Measurements from ENCODE around the gene PIK3CA.
"Not testable (repeated sequence)": the region's sequence is repeated elsewhere in the genome, so short reads cannot be mapped to it uniquely, and the experiment has no call there.

PIK3CA gene

DNA sequence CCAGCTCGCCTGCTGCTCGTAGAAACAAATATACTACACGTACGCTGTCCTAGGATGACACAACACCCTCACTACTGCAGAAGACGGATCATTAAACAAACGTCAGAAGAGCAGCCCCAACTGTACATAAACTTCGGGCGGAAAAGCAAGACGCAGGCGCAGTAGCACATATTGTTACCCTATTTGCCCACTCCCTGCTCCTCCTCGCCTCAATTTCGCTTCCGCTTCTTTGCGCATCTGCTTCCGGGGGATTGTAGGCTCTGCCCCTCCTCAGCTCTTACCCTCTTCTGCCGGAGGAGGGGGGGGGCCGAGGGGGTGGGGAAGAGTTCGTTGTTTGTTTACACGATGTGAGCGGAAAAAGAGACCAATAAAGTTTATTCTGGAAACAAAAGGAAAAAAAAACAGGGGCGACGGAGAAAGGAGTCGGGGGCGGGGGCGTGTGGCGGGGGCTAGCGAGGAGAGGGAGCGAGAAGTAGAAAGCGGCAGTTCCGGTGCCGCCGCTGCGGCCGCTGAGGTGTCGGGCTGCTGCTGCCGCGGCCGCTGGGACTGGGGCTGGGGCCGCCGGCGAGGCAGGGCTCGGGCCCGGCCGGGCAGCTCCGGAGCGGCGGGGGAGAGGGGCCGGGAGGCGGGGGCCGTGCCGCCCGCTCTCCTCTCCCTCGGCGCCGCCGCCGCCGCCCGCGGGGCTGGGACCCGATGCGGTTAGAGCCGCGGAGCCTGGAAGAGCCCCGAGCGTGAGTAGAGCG, at the start of gene PIK3CA:
TSS of gene PIK3CA (plus strand) at position 485 of the 743 bp plus-strand sequence. CDS start 50,469 bp downstream, outside the sequence.
- peak; percentile 95 for DNase-seq (ENCODE audit: low spot score)

DNA sequence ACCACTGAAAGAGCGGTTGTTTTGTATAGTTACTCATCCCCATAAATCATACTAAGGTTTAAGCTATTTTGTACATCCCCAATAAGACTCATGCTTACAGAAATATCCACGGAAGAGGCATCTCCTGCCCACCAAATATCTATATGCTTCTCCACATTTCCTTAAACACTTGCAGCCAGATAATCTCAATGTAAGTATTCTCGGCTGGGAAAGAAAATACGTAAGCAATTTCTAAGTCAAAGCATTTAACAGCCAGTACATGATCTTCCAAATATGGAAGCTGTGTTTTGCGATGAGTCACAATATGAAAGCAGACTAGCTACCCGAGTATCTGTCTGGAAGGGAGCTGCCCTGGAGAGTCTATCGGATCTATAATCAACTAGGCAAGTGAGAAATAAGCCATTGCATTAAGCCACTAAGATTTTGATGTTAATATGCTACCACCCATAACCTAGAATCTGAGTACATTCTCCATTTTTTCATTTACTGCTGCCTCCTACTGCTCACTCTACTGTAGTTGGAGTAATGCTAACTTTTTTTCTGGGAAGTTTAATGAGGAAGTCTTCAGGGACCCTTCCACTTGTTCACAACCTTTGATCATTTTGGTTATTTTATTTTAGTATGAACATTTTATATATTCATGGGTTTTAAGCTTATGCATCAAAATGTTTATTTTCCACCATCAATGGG, 49.6 kb upstream of the PIK3CA start:
- DNase-seq (ENCODE audit: low spot score): peak; percentile 26

- peak; percentile 27 for DNase-seq (ENCODE audit: low spot score)
These were observed 47.5 kb upstream of the PIK3CA start for GRCh38 chr3:179100652-179101051.

GRCh38 chr3:179105881-179106280, 42.3 kb upstream of the PIK3CA start:
- DNase-seq (ENCODE audit: low spot score): no peak

DNA sequence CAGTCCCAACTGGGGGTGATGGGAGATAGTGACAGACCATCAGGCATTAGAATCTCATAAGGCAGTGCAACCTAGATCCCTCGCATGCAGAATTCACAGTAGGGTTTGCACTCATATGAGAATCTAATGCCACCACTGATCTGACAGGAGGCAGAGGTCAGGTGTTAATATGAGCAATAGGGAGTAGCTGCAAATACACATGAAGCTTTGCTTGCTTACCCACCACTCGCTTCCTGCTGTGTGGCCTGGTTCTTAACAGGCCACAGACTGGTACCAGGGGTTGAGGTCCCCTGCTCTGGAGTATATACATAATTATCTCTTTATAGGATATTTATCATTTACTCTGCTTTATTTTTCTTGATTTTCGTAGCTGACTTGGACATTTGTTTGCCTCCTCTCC, 40.5 kb upstream of the PIK3CA start:
- no peak for DNase-seq (ENCODE audit: low spot score)

GRCh38 chr3:179108086-179108485, 40.1 kb upstream of the PIK3CA start:
- peak; percentile 56 for DNase-seq (ENCODE audit: low spot score)

- no peak for DNase-seq (ENCODE audit: low spot score)
These were observed 34.3 kb upstream of the PIK3CA start for GRCh38 chr3:179113903-179114302.

DNA sequence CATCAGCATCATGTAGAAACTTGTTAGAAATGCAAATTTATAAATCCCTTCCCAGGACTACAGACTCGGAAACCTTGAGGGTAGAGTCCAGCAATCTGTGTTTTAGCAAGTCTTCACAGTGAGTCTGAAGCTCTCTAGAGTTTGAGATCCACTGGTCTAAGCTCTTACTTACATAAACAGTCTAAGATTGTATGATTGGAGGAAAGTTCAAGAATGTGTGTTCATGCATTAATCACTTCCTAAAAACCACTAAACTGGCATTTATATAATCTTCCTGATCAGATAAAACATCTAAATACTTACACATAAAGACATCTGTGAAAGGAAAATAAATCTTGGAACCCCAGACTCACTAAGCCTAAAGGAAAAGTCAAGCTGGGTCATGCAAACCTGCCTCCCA, 32.7 kb upstream of the PIK3CA start:
- DNase-seq (ENCODE audit: low spot score): not testable (repeated sequence)

GRCh38 chr3:179116816-179117215, 31.3 kb upstream of the PIK3CA start:
- DNase-seq (ENCODE audit: low spot score): no peak

DNA sequence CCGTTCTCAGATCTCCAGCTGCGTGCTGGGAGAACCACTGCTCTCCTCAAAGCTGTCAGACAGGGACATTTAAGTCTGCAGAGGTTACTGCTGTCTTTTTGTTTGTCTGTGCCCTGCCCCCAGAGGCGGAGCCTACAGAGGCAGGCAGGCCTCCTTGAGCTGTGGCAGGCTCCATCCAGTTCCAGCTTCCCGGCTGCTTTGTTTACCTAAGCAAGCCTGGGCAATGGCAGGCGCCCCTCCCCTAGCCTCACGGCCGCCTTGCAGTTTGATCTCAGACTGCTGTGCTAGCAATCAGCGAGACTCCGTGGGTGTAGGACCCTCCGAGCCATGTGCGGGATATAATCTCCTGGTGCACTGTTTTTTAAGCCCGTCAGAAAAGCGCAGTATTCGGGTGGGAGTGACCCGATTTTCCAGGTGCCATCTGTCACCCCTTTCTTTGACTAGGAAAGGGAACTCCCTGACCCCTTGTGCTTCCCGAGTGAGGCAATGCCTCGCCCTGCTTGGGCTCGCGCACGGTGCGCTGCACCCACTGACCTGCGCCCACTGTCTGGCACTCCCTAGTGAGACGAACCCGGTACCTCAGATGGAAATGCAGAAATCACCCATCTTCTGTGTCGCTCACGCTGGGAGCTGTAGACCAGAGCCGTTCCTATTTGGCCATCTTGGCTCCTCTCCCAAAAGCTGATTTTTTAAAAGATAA, 15.8 kb upstream of the PIK3CA start:
- DNase-seq (ENCODE audit: low spot score): not testable (repeated sequence)

DNA sequence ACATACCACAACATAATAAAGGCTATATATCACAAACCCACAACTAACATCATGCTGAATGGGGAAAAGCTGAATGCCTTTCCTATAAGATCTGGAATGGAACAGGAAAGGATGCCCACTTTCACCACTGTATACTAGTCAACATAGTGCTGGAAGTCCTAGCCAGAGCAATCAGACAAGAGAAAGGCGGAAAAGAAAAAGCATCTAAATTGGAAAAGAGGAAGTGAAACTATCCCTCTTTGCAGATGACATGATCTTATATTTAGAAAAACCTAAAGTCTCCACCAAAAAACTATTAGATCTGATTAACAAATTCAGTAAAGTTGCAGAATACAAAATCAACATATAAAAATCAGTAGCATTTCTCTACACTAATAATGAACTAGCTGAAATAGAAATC, 14.6 kb upstream of the PIK3CA start:
- no peak for DNase-seq (ENCODE audit: low spot score)

GRCh38 chr3:179136195-179136594, 12.0 kb upstream of the PIK3CA start:
- DNase-seq (ENCODE audit: low spot score): no peak

GRCh38 chr3:179141890-179142289, 6.3 kb upstream of the PIK3CA start:
- DNase-seq (ENCODE audit: low spot score): no peak

DNA sequence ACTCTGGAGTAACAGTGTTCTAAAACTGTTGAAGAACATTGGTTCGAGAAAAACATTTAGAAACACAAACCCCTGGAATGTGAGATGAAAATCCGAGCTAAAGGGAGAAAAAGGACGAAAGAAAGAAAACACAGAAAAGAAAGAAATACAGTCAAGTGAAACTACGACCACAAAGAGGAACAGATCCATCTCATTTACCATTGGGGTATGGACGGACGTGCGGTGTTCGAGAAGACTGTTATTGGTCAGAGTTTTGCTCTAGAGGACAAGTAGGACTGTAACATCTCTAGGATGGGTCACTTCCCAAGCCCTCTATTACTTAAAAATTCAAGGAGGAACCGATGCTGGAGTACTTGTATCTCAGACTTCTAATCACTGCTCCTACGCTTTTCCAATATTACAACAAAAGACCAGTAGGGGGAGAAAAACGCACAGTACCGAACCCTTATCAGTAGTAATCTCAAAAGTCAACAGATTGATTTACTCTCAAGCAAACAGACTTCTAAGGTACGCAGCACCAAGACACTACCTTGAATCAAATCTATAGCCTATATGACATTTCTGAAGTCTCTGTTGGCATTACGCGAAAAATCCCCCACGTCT, 1.1 kb upstream of the PIK3CA start:
- DNase-seq (ENCODE audit: low spot score): peak; percentile 62

DNA sequence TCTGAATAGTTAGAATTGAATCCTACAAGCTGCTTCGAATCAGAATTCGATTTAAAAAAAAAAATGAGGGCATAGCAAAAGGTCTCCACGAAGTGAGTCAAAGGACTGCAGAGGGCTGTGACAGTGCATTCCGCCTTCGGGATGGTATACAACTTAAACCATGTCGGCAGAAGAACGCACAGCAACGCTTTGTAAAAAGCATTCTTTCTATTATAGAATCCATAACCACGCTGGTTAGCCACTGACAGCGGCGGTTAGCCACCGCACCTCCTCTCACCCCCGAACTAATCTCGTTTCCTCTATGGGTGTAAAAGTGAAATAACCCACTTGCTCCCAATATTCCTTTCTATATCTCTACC, 664 bp upstream of the PIK3CA start:
- DNase-seq (ENCODE audit: low spot score): peak; percentile 3

- peak; percentile 71 for DNase-seq (ENCODE audit: low spot score)
These were observed 654 bp downstream of the PIK3CA start for GRCh38 chr3:179148616-179149405.

DNA sequence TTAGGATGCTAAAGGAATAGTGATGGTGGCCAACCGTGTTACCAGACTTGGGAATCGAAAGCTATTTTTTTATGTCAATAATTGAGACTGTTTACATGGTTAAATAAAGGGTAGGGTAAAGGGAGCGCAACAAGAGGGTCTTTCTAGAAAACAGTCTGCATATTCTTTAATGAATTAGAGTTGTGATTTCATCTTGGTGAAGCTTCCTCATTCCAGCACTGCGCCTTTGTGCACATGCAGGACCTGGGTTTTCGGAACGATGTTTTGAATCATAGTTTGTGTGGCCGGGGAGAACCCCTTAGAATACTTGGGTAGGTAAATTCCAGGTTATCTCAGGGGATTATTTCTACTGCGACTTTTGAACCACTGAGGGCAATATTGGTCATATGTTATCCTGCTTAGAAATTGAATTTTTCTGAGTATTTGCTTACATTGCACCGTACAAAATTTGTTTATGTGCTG, 1.3 kb downstream of the PIK3CA start:
- peak; percentile 25 for DNase-seq (ENCODE audit: low spot score)

DNA sequence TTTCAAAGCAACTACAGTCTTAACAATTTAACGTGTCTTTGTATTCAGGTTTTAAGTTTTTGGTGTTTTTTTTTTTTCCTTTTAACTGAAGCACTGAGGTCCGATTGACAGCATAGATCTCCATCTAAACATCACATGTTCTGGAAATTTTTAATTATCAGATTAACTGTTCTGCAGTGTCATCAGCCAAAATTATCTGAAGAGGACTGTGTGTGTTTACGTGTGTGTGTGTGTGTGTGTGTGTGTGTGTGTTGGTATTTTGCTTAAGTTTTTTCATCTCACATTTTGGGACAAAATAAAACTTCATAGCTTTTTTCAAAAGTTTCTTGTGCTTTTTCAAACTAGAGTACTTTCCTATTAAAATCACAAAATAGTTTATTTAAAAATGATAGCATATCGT, 1.8 kb downstream of the PIK3CA start:
- no peak for DNase-seq (ENCODE audit: low spot score)

GRCh38 chr3:179150610-179151009, 2.5 kb downstream of the PIK3CA start:
- no peak for DNase-seq (ENCODE audit: low spot score)

DNA sequence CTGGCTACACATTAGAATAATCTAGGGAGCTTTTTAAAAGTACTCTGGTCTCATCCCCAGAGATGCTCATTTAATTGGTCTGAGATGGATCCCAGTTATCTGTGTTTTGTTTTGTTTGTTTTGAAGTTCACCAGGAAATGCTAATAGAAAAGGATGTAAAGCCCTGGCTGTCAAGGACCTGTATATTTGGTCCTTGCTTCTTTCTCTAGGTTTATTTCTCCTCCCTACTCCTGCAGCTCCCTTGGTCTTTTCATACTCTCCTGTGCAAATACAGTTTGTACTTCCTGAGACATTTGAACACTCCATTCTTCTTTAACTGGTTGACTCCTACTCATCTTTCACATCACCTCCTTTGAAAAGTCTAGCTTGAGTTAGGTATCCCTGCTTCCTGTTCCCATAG, 3.3 kb downstream of the PIK3CA start:
- no peak for DNase-seq (ENCODE audit: low spot score)

GRCh38 chr3:179156170-179156569, 8.0 kb downstream of the PIK3CA start:
- no peak for DNase-seq (ENCODE audit: low spot score)

GRCh38 chr3:179156775-179157174, 8.6 kb downstream of the PIK3CA start:
- DNase-seq (ENCODE audit: low spot score): no peak
